Measurements from ENCODE around the gene TMTC4. TPM values are rescaled to one million over a fixed set of nuclear protein-coding genes. Genes with fewer than 3 reads are reported as not detected.

The TMTC4 gene
- polyA plus RNA-seq, 3 donors = 2.1 to 11.5 (median 3.9) TPM

DNA sequence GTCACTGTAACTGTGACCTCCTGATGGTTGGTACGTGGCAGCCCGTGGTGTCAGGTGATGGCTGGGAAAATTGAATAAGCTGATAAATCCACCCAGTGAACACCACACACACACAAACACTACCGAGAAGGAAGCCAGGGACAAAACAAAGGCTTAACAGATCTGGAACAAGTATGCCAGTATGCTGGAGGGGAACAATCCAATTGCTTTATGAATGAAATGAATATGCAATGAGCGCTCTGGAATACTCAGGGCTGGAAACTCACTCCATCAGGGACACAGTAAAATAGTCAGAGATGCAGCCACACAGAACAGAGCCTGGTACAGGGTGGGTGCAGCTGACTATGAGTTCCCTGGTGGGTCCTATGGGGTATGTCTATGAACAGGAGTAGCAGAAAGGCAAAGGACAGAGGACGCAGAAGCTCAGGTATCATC is 16.7 kb downstream of the TMTC4 start:
- 100% methylated on average over 1 of the region's 5 CpGs for WGBS (ENCODE audit: insufficient coverage)
- Histone ChIP-seq H2AFZ (ENCODE audit: insufficient read depth, low read depth, low read length, poor library complexity, severe bottlenecking) (no peak overlapping the region), H4K20me1 (ENCODE audit: insufficient read depth, low read length) (no peaks in the 10 kb centered on the region), H3K79me2 (ENCODE audit: insufficient read depth, low read length) (no peaks in the 10 kb centered on the region), H3K4me1 (ENCODE audit: control insufficient read depth in 1 of 2, insufficient read depth in 2 of 2, low read length in 2 of 2) (no peaks in the 10 kb centered on the region), H3K9ac (ENCODE audit: insufficient read depth, low read length, poor library complexity, severe bottlenecking) (no peak overlapping the region), H3K9me3 (replicated peaks in 1 of 2; ENCODE audit: control insufficient read depth in 1 of 2, insufficient read depth in 1 of 2, low read length in 2 of 2) (no peaks in the 10 kb centered on the region), H3K27me3 (ENCODE audit: control insufficient read depth in 2 of 2, insufficient read depth in 2 of 2, low read length in 2 of 2) (no peaks in the 10 kb centered on the region), H3K36me3 (replicated peaks in 1 of 2; ENCODE audit: control insufficient read depth in 1 of 2, insufficient read depth in 2 of 2, low read length in 2 of 2) (peaks cover 55 to 89% of the 10 kb centered on the region in 2 donors), H3K4me2 (replicated peaks; ENCODE audit: extremely low read depth, low read length, poor library complexity, severe bottlenecking) (no peak overlapping the region), H3K4me3 (replicated peaks in 1 of 3; ENCODE audit: low read depth in 2 of 3, low read length in 3 of 3) (no peak overlapping the region), H3K27ac (ENCODE audit: low read depth in 1 of 2, low read length in 2 of 2) (peak overlapping the region in 1 of 2 donors; percentile 10)
- no peaks in the 10 kb centered on the region for H3K4me1 Mint-ChIP-seq
- H3K27ac Mint-ChIP-seq = no peak overlapping the region
- intact Hi-C loops (cut with micrococcal nuclease) = no loop called here
- no peaks in the 10 kb centered on the region for H3K9me3 Mint-ChIP-seq
- peaks cover 76 to 92% of the 10 kb centered on the region in 2 donors for H3K36me3 Mint-ChIP-seq
- H3K27me3 Mint-ChIP-seq (ENCODE audit: low read depth in 3 of 3) = no peaks in the 10 kb centered on the region
- H3K4me3 Mint-ChIP-seq = no peak overlapping the region
- no peak for DNase-seq
- TF ChIP-seq, protein P1, sequence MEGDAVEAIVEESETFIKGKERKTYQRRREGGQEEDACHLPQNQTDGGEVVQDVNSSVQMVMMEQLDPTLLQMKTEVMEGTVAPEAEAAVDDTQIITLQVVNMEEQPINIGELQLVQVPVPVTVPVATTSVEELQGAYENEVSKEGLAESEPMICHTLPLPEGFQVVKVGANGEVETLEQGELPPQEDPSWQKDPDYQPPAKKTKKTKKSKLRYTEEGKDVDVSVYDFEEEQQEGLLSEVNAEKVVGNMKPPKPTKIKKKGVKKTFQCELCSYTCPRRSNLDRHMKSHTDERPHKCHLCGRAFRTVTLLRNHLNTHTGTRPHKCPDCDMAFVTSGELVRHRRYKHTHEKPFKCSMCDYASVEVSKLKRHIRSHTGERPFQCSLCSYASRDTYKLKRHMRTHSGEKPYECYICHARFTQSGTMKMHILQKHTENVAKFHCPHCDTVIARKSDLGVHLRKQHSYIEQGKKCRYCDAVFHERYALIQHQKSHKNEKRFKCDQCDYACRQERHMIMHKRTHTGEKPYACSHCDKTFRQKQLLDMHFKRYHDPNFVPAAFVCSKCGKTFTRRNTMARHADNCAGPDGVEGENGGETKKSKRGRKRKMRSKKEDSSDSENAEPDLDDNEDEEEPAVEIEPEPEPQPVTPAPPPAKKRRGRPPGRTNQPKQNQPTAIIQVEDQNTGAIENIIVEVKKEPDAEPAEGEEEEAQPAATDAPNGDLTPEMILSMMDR (IDR thresholded peaks at IDR 0.05) = no peak

- H3K27ac Mint-ChIP-seq = no peak overlapping the region
- TF ChIP-seq, protein P1 (IDR thresholded peaks at IDR 0.05) = no peak
- peaks cover 60 to 71% of the 10 kb centered on the region in 2 donors for H3K36me3 Mint-ChIP-seq
Observed at GRCh38 chr13:100652510-100652909, 22.1 kb downstream of the TMTC4 start.

More at GRCh38 chr13:100652510-100652909, 22.1 kb downstream of the TMTC4 start:
- intact Hi-C loops (cut with micrococcal nuclease) = no loop called here
- no peak overlapping the region for H3K9ac ChIP-seq (ENCODE audit: insufficient read depth, low read length, poor library complexity, severe bottlenecking)
- Mint-ChIP-seq H3K9me3 (no peaks in the 10 kb centered on the region), H3K27me3 (ENCODE audit: low read depth in 3 of 3) (no peaks in the 10 kb centered on the region), H3K4me3 (no peak overlapping the region), H3K4me1 (no peaks in the 10 kb centered on the region)
- no peaks in the 10 kb centered on the region for H3K9me3 ChIP-seq (replicated peaks in 1 of 2; ENCODE audit: control insufficient read depth in 1 of 2, insufficient read depth in 1 of 2, low read length in 2 of 2)
- no peak overlapping the region for H3K27ac ChIP-seq (ENCODE audit: low read depth in 1 of 2, low read length in 2 of 2)
- no peak overlapping the region for H2AFZ ChIP-seq (ENCODE audit: insufficient read depth, low read depth, low read length, poor library complexity, severe bottlenecking)
- H3K4me2 ChIP-seq (replicated peaks; ENCODE audit: extremely low read depth, low read length, poor library complexity, severe bottlenecking) = no peak overlapping the region
- H3K4me1 ChIP-seq (ENCODE audit: control insufficient read depth in 1 of 2, insufficient read depth in 2 of 2, low read length in 2 of 2) = no peaks in the 10 kb centered on the region
- WGBS (ENCODE audit: insufficient coverage) = no CpG with 5 or more reads among the region's 2 CpGs
- H4K20me1 ChIP-seq (ENCODE audit: insufficient read depth, low read length) = no peaks in the 10 kb centered on the region
- no peaks in the 10 kb centered on the region for H3K27me3 ChIP-seq (ENCODE audit: control insufficient read depth in 2 of 2, insufficient read depth in 2 of 2, low read length in 2 of 2)
- no peak for DNase-seq
- H3K36me3 ChIP-seq (replicated peaks in 1 of 2; ENCODE audit: control insufficient read depth in 1 of 2, insufficient read depth in 2 of 2, low read length in 2 of 2) = peaks cover 30 to 43% of the 10 kb centered on the region in 2 donors
- H3K4me3 ChIP-seq (replicated peaks in 1 of 3; ENCODE audit: low read depth in 2 of 3, low read length in 3 of 3) = no peak overlapping the region
- no peaks in the 10 kb centered on the region for H3K79me2 ChIP-seq (ENCODE audit: insufficient read depth, low read length)
